Activated CD8-positive, alpha-beta memory T cell treated with anti-CD3 and anti-CD28 coated beads for 1 hour (primary cell): ENCODE measurements around the gene MYO5B.

Source experiments
- DNase-seq, 2 donors: peaks; one replicate each; pipeline ENCODE4 v3.0.0-alpha.2; 2020; ENCODE audit warnings: low read depth in 1 of 2; ENCODE audit errors: extremely low read depth in 1 of 2

MYO5B gene

GRCh38 chr18:49976795-49977560 lies 218.0 kb downstream of the MYO5B start:
- DNase-seq = no peak

GRCh38 chr18:49976001-49976400 lies 218.9 kb downstream of the MYO5B start:
- DNase-seq = no peak

GRCh38 chr18:49974079-49974478 lies 220.9 kb downstream of the MYO5B start:
- no peak for DNase-seq

GRCh38 chr18:49973592-49973991 lies 221.4 kb downstream of the MYO5B start:
- no peak for DNase-seq

GRCh38 chr18:49972535-49972934 lies 222.4 kb downstream of the MYO5B start:
- no peak for DNase-seq

- no peak for DNase-seq
Measured at GRCh38 chr18:49971462-49971861, 223.5 kb downstream of the MYO5B start.

GRCh38 chr18:49970319-49970718 lies 224.6 kb downstream of the MYO5B start:
- DNase-seq = no peak

GRCh38 chr18:49968644-49969309 lies 226.2 kb downstream of the MYO5B start:
- DNase-seq = no peak

- no peak for DNase-seq
Measured at GRCh38 chr18:49967636-49968313, 227.2 kb downstream of the MYO5B start.

- DNase-seq = no peak
Measured at GRCh38 chr18:49967171-49967570, 227.8 kb downstream of the MYO5B start.

GRCh38 chr18:49966090-49966489 lies 228.9 kb downstream of the MYO5B start:
- DNase-seq = no peak

- no peak for DNase-seq
Measured at GRCh38 chr18:49963217-49963616, 231.7 kb downstream of the MYO5B start.

GRCh38 chr18:49961271-49961670 lies 233.7 kb downstream of the MYO5B start:
- DNase-seq = no peak

- DNase-seq = no peak
Measured at GRCh38 chr18:49960376-49960775, 234.6 kb downstream of the MYO5B start.

- no peak for DNase-seq
Measured at GRCh38 chr18:49959176-49959575, 235.8 kb downstream of the MYO5B start.

- no peak for DNase-seq
Measured at GRCh38 chr18:49955263-49955662, 239.7 kb downstream of the MYO5B start.

GRCh38 chr18:49953391-49953790 lies 241.6 kb downstream of the MYO5B start:
- DNase-seq = no peak

GRCh38 chr18:49949951-49950395 lies 245.0 kb downstream of the MYO5B start:
- DNase-seq = no peak

- DNase-seq = no peak
Measured at GRCh38 chr18:49948975-49949374, 246.0 kb downstream of the MYO5B start.

- DNase-seq = no peak
Measured at GRCh38 chr18:49944663-49945062, 250.3 kb downstream of the MYO5B start.

GRCh38 chr18:49936821-49937220 lies 258.1 kb downstream of the MYO5B start:
- DNase-seq = no peak

GRCh38 chr18:49935215-49935614 lies 259.7 kb downstream of the MYO5B start:
- DNase-seq = no peak
